K562 (cell line): Measurements from ENCODE around the gene SCARB2. TPM values are rescaled to one million over a fixed set of nuclear protein-coding genes. Genes with fewer than 3 reads are reported as not detected.

Experiments used
- ATAC-seq: fragments of 200-7000 bp; cut with Tn5 transposase; 3 replicates; pipeline ENCODE4 v1.9.1; 2020; ENCODE audit warnings: moderate library complexity
- BruUV-seq: library from RNA; stranded (reverse); fragments of 400-500 nt; replicated peaks from 2 replicates; lab custom pipeline; 2021; lab: Mats Ljungman, UMichigan
- CTCF ChIA-PET: fragments of 300-600 bp; formaldehyde crosslinking; extraction: SDS; loops from one replicate; lab custom pipeline; 2021; ENCODE audit warnings: low intra/inter-chr PET ratio; lab: Yijun Ruan, JAX
- POLR2A ChIA-PET: fragments of 300-600, 350-650 bp; sonication (Branson Sonifier 250); formaldehyde crosslinking; extraction: SDS; loops from one replicate; lab custom pipeline; 2021; ENCODE audit warnings: antibody characterized with exemption, inconsistent platforms; lab: Yijun Ruan, JAX
- DNase-seq, 4 experiments: peaks; one replicate each; pipeline versions ENCODE4 v3.0.0 to v3.0.0-alpha.2; 2011 to 2018; ENCODE audit warnings: low spot score in 3 of 4, mixed read lengths in 3 of 4; ENCODE audit errors: extremely low read depth in 1 of 4
- FAIRE-seq: peaks from 2 replicates; lab custom pipeline; 2011; peaks lifted over from hg19 to GRCh38; lab: Jason Lieb, UNC
- H2AFZ ChIP-seq: 2 replicates; pipeline ENCODE4 v1.6.0; 2011; ENCODE audit warnings: low read depth, low read length, control low read depth, inconsistent platforms
- H3K27ac ChIP-seq: fragments of 200-600 bp; 3 replicates; pipeline ENCODE4 v1.8.0; 2011; ENCODE audit warnings: low read depth, mild to moderate bottlenecking, control low read depth, inconsistent platforms, low read length, moderate library complexity, mixed read lengths; ENCODE audit errors: extremely low read depth
- H3K27me3 ChIP-seq, 2 experiments: fragments of 300-600 bp in 1 of 2; 2 replicates in 1 of 2; 3 replicates in 1 of 2; pipeline versions ENCODE4 v1.6.0 to v1.8.0; 2011; ENCODE audit warnings: inconsistent platforms in 2 of 2, low read length in 2 of 2, mild to moderate bottlenecking in 1 of 2, mixed read lengths in 1 of 2, moderate library complexity in 1 of 2; ENCODE audit not compliant: control insufficient read depth in 2 of 2, insufficient read depth in 2 of 2
- H3K36me3 ChIP-seq: fragments of 300-600 bp; 3 replicates; pipeline ENCODE4 v1.8.0; 2011; ENCODE audit warnings: mild to moderate bottlenecking, low read length, inconsistent platforms; ENCODE audit not compliant: control insufficient read depth, insufficient read depth
- H3K4me1 ChIP-seq, 2 experiments: fragments of 200-600 bp in 1 of 2; replicated peaks in 1 of 2; 2 replicates in 1 of 2; 3 replicates in 1 of 2; pipeline versions ENCODE4 v1.5.1 to v1.8.0; 2011; ENCODE audit warnings: inconsistent platforms in 2 of 2, low read length in 2 of 2, mild to moderate bottlenecking in 1 of 2, mixed read lengths in 1 of 2, moderate library complexity in 1 of 2; ENCODE audit not compliant: control insufficient read depth in 2 of 2, insufficient read depth in 2 of 2
- H3K4me2 ChIP-seq: 2 replicates; pipeline ENCODE4 v1.6.1; 2011; ENCODE audit warnings: low read length, control low read depth, inconsistent platforms, mixed read lengths; ENCODE audit not compliant: insufficient read depth
- H3K4me3 ChIP-seq: fragments of 200-600 bp; sonication (generic), shearing (Covaris generic); 2 replicates; pipeline ENCODE4 v1.5.1; 2016; ENCODE audit warnings: control low read depth, inconsistent platforms
- H3K79me2 ChIP-seq: fragments of 200-600 bp; 3 replicates; pipeline ENCODE4 v1.8.0; 2011; ENCODE audit warnings: low read length, inconsistent platforms; ENCODE audit not compliant: control insufficient read depth, insufficient read depth
- H3K9ac ChIP-seq, 2 experiments: 2 replicates each; pipeline versions ENCODE4 v1.6.0 to v1.6.1; 2011; ENCODE audit warnings: low read depth in 2 of 2, low read length in 2 of 2, control low read depth in 1 of 2, inconsistent platforms in 1 of 2, mild to moderate bottlenecking in 1 of 2, mixed read lengths in 1 of 2; ENCODE audit not compliant: insufficient read depth in 1 of 2
- H3K9me1 ChIP-seq: one replicate; pipeline ENCODE4 v1.6.0; 2011; ENCODE audit warnings: inconsistent platforms, mild to moderate bottlenecking, low read length, moderate library complexity; ENCODE audit not compliant: control insufficient read depth, insufficient read depth
- H3K9me3 ChIP-seq: replicated peaks from 2 replicates; pipeline ENCODE4 v1.5.1; 2011; ENCODE audit warnings: low read depth, low read length, inconsistent platforms; ENCODE audit not compliant: control insufficient read depth, insufficient read depth
- H4K20me1 ChIP-seq: replicated peaks from 2 replicates; pipeline ENCODE4 v1.6.1; 2011; ENCODE audit warnings: low read length, inconsistent platforms, mixed read lengths; ENCODE audit not compliant: control insufficient read depth, insufficient read depth
- CEBPB ChIP-seq: fragments of 450-650 bp; IDR thresholded peaks from 2 replicates; pipeline ENCODE4 v1.6.1; 2016; ENCODE audit warnings: missing genetic modification characterization, missing compliant biosample characterization
- FOXK2 ChIP-seq, 2 experiments: fragments of 450-650 bp; IDR thresholded peaks in 1 of 2; conservative IDR thresholded peaks in 1 of 2; 2 replicates each; pipeline ENCODE4 v1.6.1; 2016; ENCODE audit warnings: low read depth in 2 of 2, mild to moderate bottlenecking in 1 of 2
- NCOA2 ChIP-seq, 2 experiments: fragments of 450-650 bp; IDR thresholded peaks; 2 replicates each; pipeline ENCODE4 v1.6.1; 2018; ENCODE audit warnings: mild to moderate bottlenecking in 2 of 2, moderate library complexity in 1 of 2; ENCODE audit not compliant: partially characterized antibody in 2 of 2
- PTBP1 ChIP-seq: fragments of 200-400 bp; formaldehyde crosslinking; IDR thresholded peaks from 2 replicates; pipeline ENCODE4 v1.6.1; 2017; ENCODE audit warnings: low read depth, low read length
- RBBP5 ChIP-seq: fragments of 200-600 bp; sonication (generic); IDR thresholded peaks from 2 replicates; pipeline ENCODE4 v1.6.1; 2012; ENCODE audit warnings: borderline replicate concordance, mild to moderate bottlenecking, low read length, control low read depth, inconsistent platforms; ENCODE audit not compliant: insufficient read depth, poor library complexity, severe bottlenecking
- RHOXF2B ChIP-seq: fragments of 250-450 bp; sonication (Bioruptor Pico); conservative IDR thresholded peaks from 2 replicates; pipeline ENCODE4 v1.5.1; 2021
- WHSC1 ChIP-seq: IDR thresholded peaks from one replicate; pipeline ENCODE4 v1.6.1; 2012; ENCODE audit warnings: low read length, control low read depth, inconsistent platforms
- ZNF165 ChIP-seq: fragments of 250-450 bp; sonication (Bioruptor Pico); IDR thresholded peaks from 2 replicates; pipeline ENCODE4 v1.4.0; 2020; ENCODE audit warnings: borderline replicate concordance
- WGBS: fragments of 100-300 bp; shearing (Covaris generic); methylation state at CpG from one replicate; pipeline ENCODE4 v1.1.6; 2016; ENCODE audit warnings: low coverage, mixed read lengths; ENCODE audit not compliant: insufficient coverage; ENCODE audit errors: missing lambda C conversion rate; 5-methylcytosine and 5-hydroxymethylcytosine counted together
- in situ Hi-C: fragments of 300-500 bp; cut with MboI; formaldehyde crosslinking; loops from 4 replicates; pipeline ENCODE4 v1.15.0; 2018; ENCODE audit warnings: inconsistent platforms, mixed read lengths
- intact Hi-C: fragments of 100-400 bp; cut with micrococcal nuclease; formaldehyde crosslinking; loops from 2 replicates; pipeline ENCODE4 v1.14.2; 2022
- polyA plus RNA-seq, 8 experiments: library from polyadenylated mRNA; depleted of rRNA in 4 of 8; stranded (reverse) in 5 of 8; unstranded in 3 of 8; fragments of >200 nt; fragmentation: Nextera tagmentation in 2 of 8; fragmentation: Illumina TruSeq in 1 of 8; extraction: Ambion mirVana in 2 of 8; extraction: Trizol in 1 of 8; gene quantifications; 2 replicates each; pipeline versions ENCODE4 v1.2.1 to v1.2.3, GENCODE V29; 2011 to 2014; ENCODE audit warnings: inconsistent platforms in 1 of 8, missing spikeins in 1 of 8
- total RNA-seq, 7 experiments: library from RNA; depleted of rRNA in 6 of 7; stranded (reverse); fragments of >200 nt in 6 of 7; fragmentation: Illumina TruSeq in 2 of 7; extraction: Trizol in 2 of 7; gene quantifications; 2 replicates each; pipeline versions ENCODE4 v1.2.1 to v1.2.3, GENCODE V29; 2011 to 2021; ENCODE audit warnings: low replicate concordance in 1 of 7
- TF ChIP-seq, protein P1 (sequence below): fragments of 450-650 bp; formaldehyde crosslinking; IDR thresholded peaks from 2 replicates; pipeline ENCODE4 v1.4.0; 2020; ENCODE audit warnings: mild to moderate bottlenecking, moderate library complexity
- TF ChIP-seq, protein P2 (sequence below): fragments of 250-450 bp; sonication (Bioruptor Pico); IDR thresholded peaks from 2 replicates; pipeline ENCODE4 v1.8.0; 2021; ENCODE audit warnings: moderate library complexity, mild to moderate bottlenecking, inconsistent platforms
- TF ChIP-seq, protein P3 (sequence below): sonication (generic); formaldehyde crosslinking; IDR thresholded peaks from 2 replicates; pipeline ENCODE4 v1.8.0; 2022; ENCODE audit warnings: mild to moderate bottlenecking, low read depth, missing genetic modification reagents
- TF ChIP-seq, protein P4 (sequence below): fragments of 200-800 bp; sonication (Bioruptor generic); IDR thresholded peaks from 2 replicates; pipeline ENCODE4 v1.6.1; 2017; ENCODE audit warnings: missing genetic modification characterization, missing compliant biosample characterization
- TF ChIP-seq, protein P5 (sequence below): sonication (generic); formaldehyde crosslinking; IDR thresholded peaks from 2 replicates; pipeline ENCODE4 v1.8.1; 2023; ENCODE audit warnings: mild to moderate bottlenecking, missing genetic modification reagents
- TF ChIP-seq, protein P6 (sequence below): fragments of 450-650 bp; formaldehyde crosslinking; conservative IDR thresholded peaks from 2 replicates; pipeline ENCODE4 v1.4.0; 2022; ENCODE audit warnings: mild to moderate bottlenecking, missing genetic modification characterization

The SCARB2 gene
- total and polyA plus RNA-seq, 9 of the 15 experiments (the other 6 are each of a cell fraction or from before 2014, with no cell fraction given) = 6.1 to 25.8 (median 17.8) TPM

DNA sequence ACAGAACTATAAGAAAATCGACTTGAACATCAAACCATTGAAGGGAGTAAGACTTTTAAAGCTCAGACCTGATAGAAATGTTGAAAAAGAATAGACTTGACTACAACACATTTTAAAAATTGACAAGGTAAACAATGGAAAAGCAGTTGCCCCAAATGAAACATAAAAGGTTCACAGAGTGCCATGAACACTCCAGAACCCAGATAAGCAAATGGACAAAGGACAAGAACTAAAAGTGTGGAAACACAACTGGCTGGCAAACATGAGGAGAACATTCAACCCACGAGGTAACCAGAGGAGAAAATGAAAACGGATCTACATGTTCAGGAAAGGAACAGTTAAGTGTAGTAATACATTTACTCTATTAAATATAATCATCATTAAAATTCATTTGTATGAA, 26.5 kb downstream of the SCARB2 start:
- no peaks in the 10 kb centered on the region; the same call in 2 of the 3 replicates for H3K36me3 ChIP-seq
- H3K9me1 ChIP-seq = no peaks in the 10 kb centered on the region
- CTCF ChIA-PET = no interaction called here
- 23% methylated on average over 3 of the region's 3 CpGs for WGBS
- in situ Hi-C loops (no loop called here), intact Hi-C loops (no loop called here)
- BruUV-seq = no TSS peak
- H3K4me1 ChIP-seq = no peaks in the 10 kb centered on the region
- FAIRE-seq = no peak
- no peak for ATAC-seq
- POLR2A ChIA-PET = no interaction called here
- no peak overlapping the region for H3K9ac ChIP-seq
- no peak overlapping the region for H3K27ac ChIP-seq
- DNase-seq = no peak
- no peaks in the 10 kb centered on the region for H4K20me1 ChIP-seq
- no peak overlapping the region for H3K4me2 ChIP-seq
- H3K79me2 ChIP-seq = no peaks in the 10 kb centered on the region
- H3K27me3 ChIP-seq = no peaks in the 10 kb centered on the region; a peak in 1 of 5 replicates
- H2AFZ ChIP-seq = no peak overlapping the region
- H3K4me3 ChIP-seq = no peak overlapping the region
- no peaks in the 10 kb centered on the region; the same call in 1 of the 2 replicates for H3K9me3 ChIP-seq
- TF ChIP-seq, protein P1, sequence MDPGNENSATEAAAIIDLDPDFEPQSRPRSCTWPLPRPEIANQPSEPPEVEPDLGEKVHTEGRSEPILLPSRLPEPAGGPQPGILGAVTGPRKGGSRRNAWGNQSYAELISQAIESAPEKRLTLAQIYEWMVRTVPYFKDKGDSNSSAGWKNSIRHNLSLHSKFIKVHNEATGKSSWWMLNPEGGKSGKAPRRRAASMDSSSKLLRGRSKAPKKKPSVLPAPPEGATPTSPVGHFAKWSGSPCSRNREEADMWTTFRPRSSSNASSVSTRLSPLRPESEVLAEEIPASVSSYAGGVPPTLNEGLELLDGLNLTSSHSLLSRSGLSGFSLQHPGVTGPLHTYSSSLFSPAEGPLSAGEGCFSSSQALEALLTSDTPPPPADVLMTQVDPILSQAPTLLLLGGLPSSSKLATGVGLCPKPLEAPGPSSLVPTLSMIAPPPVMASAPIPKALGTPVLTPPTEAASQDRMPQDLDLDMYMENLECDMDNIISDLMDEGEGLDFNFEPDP (CRISPR knock-in tag) = no peak
- no peak for TF ChIP-seq ZNF165
- TF ChIP-seq, protein P2, sequence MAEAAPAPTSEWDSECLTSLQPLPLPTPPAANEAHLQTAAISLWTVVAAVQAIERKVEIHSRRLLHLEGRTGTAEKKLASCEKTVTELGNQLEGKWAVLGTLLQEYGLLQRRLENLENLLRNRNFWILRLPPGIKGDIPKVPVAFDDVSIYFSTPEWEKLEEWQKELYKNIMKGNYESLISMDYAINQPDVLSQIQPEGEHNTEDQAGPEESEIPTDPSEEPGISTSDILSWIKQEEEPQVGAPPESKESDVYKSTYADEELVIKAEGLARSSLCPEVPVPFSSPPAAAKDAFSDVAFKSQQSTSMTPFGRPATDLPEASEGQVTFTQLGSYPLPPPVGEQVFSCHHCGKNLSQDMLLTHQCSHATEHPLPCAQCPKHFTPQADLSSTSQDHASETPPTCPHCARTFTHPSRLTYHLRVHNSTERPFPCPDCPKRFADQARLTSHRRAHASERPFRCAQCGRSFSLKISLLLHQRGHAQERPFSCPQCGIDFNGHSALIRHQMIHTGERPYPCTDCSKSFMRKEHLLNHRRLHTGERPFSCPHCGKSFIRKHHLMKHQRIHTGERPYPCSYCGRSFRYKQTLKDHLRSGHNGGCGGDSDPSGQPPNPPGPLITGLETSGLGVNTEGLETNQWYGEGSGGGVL (CRISPR knock-in tag) = no peak
- no peak for TF ChIP-seq WHSC1
- TF ChIP-seq FOXK2 (conservative IDR thresholded peaks at IDR 0.05 in 1 of 2, IDR thresholded peaks at IDR 0.05 in 1 of 2; ENCODE audit: low read depth in 2 of 2) = no peak
- TF ChIP-seq NCOA2 (IDR thresholded peaks at IDR 0.05; ENCODE audit: partially characterized antibody in 2 of 2) = no peak
- no peak for TF ChIP-seq RHOXF2B (CRISPR knock-in tag)
- TF ChIP-seq CEBPB (tag) = no peak
- TF ChIP-seq PTBP1 = no peak
- TF ChIP-seq, protein P3, sequence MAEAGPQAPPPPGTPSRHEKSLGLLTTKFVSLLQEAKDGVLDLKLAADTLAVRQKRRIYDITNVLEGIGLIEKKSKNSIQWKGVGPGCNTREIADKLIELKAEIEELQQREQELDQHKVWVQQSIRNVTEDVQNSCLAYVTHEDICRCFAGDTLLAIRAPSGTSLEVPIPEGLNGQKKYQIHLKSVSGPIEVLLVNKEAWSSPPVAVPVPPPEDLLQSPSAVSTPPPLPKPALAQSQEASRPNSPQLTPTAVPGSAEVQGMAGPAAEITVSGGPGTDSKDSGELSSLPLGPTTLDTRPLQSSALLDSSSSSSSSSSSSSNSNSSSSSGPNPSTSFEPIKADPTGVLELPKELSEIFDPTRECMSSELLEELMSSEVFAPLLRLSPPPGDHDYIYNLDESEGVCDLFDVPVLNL (CRISPR knock-in tag) = no peak
- TF ChIP-seq, protein P4, sequence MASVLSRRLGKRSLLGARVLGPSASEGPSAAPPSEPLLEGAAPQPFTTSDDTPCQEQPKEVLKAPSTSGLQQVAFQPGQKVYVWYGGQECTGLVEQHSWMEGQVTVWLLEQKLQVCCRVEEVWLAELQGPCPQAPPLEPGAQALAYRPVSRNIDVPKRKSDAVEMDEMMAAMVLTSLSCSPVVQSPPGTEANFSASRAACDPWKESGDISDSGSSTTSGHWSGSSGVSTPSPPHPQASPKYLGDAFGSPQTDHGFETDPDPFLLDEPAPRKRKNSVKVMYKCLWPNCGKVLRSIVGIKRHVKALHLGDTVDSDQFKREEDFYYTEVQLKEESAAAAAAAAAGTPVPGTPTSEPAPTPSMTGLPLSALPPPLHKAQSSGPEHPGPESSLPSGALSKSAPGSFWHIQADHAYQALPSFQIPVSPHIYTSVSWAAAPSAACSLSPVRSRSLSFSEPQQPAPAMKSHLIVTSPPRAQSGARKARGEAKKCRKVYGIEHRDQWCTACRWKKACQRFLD (CRISPR knock-in tag) = no peak
- TF ChIP-seq, protein P5, sequence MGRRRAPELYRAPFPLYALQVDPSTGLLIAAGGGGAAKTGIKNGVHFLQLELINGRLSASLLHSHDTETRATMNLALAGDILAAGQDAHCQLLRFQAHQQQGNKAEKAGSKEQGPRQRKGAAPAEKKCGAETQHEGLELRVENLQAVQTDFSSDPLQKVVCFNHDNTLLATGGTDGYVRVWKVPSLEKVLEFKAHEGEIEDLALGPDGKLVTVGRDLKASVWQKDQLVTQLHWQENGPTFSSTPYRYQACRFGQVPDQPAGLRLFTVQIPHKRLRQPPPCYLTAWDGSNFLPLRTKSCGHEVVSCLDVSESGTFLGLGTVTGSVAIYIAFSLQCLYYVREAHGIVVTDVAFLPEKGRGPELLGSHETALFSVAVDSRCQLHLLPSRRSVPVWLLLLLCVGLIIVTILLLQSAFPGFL (CRISPR knock-in tag) = no peak
- TF ChIP-seq RBBP5 = no peak
- TF ChIP-seq, protein P6, sequence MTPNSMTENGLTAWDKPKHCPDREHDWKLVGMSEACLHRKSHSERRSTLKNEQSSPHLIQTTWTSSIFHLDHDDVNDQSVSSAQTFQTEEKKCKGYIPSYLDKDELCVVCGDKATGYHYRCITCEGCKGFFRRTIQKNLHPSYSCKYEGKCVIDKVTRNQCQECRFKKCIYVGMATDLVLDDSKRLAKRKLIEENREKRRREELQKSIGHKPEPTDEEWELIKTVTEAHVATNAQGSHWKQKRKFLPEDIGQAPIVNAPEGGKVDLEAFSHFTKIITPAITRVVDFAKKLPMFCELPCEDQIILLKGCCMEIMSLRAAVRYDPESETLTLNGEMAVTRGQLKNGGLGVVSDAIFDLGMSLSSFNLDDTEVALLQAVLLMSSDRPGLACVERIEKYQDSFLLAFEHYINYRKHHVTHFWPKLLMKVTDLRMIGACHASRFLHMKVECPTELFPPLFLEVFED (CRISPR knock-in tag) = no peak
